ENCODE data around the gene ANKRD16. TPM values are rescaled to one million over a fixed set of nuclear protein-coding genes. Genes with fewer than 3 reads are reported as not detected.

The ANKRD16 gene
- total and polyA plus RNA-seq, 2 experiments from 2014 or later = 29.0 to 32.3 TPM

DNA sequence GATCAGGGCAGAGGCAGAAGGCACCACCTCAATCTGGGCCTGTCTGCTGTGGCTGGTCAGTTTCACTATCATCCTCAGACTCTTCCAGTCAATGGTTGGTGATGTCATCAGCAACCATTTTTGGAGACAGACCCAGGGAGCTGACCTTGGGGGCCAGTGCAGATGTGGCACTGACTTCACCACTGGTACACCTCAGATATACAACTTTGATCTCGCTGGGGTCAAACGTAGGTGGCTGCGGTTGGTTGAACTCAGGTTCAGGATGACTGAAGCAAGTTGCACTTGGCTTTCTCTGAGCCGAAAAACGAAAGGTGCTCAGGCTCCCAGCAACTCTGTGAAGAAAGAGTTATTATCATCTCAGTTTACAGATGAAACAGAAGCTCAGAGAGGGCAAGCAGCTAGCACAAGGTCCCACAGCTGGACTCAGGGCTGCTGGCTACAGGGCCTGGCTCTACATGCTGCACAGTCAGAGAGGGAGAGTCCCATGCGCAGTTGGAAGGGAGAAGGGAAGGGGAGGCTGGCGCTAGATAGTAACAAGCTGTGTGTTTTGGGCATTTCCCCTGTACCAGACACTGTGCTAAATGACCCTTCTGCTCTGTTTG lies 27.2 kb downstream of the ANKRD16 start:
- TF ChIP-seq, protein P1, sequence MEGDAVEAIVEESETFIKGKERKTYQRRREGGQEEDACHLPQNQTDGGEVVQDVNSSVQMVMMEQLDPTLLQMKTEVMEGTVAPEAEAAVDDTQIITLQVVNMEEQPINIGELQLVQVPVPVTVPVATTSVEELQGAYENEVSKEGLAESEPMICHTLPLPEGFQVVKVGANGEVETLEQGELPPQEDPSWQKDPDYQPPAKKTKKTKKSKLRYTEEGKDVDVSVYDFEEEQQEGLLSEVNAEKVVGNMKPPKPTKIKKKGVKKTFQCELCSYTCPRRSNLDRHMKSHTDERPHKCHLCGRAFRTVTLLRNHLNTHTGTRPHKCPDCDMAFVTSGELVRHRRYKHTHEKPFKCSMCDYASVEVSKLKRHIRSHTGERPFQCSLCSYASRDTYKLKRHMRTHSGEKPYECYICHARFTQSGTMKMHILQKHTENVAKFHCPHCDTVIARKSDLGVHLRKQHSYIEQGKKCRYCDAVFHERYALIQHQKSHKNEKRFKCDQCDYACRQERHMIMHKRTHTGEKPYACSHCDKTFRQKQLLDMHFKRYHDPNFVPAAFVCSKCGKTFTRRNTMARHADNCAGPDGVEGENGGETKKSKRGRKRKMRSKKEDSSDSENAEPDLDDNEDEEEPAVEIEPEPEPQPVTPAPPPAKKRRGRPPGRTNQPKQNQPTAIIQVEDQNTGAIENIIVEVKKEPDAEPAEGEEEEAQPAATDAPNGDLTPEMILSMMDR (IDR thresholded peaks at IDR 0.05; ENCODE audit: low read depth, low read length) = no peak
- no peak for DNase-seq (ENCODE audit: low read depth in 1 of 2, low spot score in 1 of 2)
- no peaks in the 10 kb centered on the region for H3K27me3 ChIP-seq
- no peaks in the 10 kb centered on the region for H3K4me1 ChIP-seq (ENCODE audit: low read depth)
- no peaks in the 10 kb centered on the region for H3K36me3 ChIP-seq
- H3K9me3 ChIP-seq (ENCODE audit: low read depth) = no peaks in the 10 kb centered on the region
- no peak overlapping the region for H3K4me3 ChIP-seq
- no peak overlapping the region for H3K27ac ChIP-seq

DNA sequence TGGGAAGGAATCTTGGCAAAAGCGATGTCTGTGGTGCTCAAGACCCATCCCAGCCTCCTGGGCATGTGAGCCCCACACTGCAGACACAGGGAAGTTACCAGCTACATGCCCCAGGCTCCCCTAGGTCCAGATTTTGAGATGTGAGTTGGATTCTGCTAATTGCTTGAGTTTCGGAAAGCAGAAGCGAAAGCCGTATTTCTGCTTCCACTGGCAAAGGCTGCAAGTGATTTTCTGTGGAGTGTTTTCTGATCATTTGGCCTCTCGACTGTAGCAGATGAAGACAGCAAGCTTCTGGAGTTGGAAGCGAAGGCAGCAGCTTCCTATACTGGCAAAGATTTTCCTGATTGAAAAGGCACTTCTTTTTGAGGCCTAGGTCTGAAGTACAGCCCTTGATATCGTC lies 29.6 kb downstream of the ANKRD16 start:
- peak overlapping the region; percentile 76 for H3K27ac ChIP-seq
- TF ChIP-seq, protein P1 (IDR thresholded peaks at IDR 0.05; ENCODE audit: low read depth, low read length) = no peak
- no peaks in the 10 kb centered on the region for H3K4me1 ChIP-seq (ENCODE audit: low read depth)
- H3K27me3 ChIP-seq = no peaks in the 10 kb centered on the region
- no peaks in the 10 kb centered on the region for H3K36me3 ChIP-seq
- no peak for DNase-seq (ENCODE audit: low read depth in 1 of 2, low spot score in 1 of 2)
- no peaks in the 10 kb centered on the region for H3K9me3 ChIP-seq (ENCODE audit: low read depth)
- no peak overlapping the region for H3K4me3 ChIP-seq

- H3K27ac ChIP-seq = no peak overlapping the region
- no peaks in the 10 kb centered on the region for H3K9me3 ChIP-seq (ENCODE audit: low read depth)
- no peaks in the 10 kb centered on the region for H3K36me3 ChIP-seq
- no peak for DNase-seq (ENCODE audit: low read depth in 1 of 2, low spot score in 1 of 2)
- H3K27me3 ChIP-seq = no peaks in the 10 kb centered on the region
- H3K4me1 ChIP-seq (ENCODE audit: low read depth) = no peaks in the 10 kb centered on the region
- TF ChIP-seq, protein P1 (IDR thresholded peaks at IDR 0.05; ENCODE audit: low read depth, low read length) = no peak
- no peak overlapping the region for H3K4me3 ChIP-seq
These were observed 30.9 kb downstream of the ANKRD16 start for GRCh38 chr10:5858811-5859210.

GRCh38 chr10:5856701-5857004 lies 33.0 kb downstream of the ANKRD16 start:
- Histone ChIP-seq H3K4me3 (no peak overlapping the region), H3K27me3 (no peaks in the 10 kb centered on the region), H3K4me1 (ENCODE audit: low read depth) (no peaks in the 10 kb centered on the region), H3K9me3 (ENCODE audit: low read depth) (no peaks in the 10 kb centered on the region), H3K27ac (no peak overlapping the region), H3K36me3 (no peaks in the 10 kb centered on the region)
- TF ChIP-seq, protein P1 (IDR thresholded peaks at IDR 0.05; ENCODE audit: low read depth, low read length) = no peak
- no peak for DNase-seq (ENCODE audit: low read depth in 1 of 2, low spot score in 1 of 2)

DNA sequence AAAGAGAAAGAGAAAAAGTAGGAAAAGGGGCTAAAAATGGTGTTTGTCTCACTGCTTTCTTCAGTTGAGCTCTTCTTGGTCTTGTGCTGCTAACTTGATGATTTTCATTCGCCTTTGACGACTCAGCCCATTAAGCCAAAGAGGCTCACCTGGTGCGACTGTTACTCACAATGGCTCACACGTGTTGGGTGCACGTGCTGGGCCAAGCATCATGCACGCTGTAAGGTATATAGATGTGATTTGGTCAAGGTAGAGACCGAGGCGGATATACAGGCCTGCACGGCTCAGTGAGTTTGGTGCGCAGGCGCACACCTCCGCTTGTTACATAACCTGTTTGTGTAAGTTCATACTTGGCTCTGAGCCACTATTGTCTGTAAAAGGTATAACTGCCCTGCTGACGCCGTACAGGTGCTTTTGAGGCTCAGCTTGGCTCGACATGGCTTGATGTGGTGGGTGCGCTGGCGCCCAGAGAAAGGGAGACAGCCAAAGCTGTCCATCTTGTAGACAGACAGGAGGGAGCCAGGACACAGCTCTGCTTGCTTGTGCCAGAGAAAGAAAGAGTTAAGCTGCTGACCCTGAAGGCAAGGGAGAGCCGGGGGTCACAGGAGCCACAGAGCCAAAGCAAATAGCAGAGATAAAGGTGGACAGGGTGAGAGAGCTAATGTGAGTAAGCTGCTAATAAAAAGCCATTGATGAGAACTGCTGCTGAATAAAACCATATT lies 33.6 kb downstream of the ANKRD16 start:
- Histone ChIP-seq H3K36me3 (no peaks in the 10 kb centered on the region), H3K9me3 (ENCODE audit: low read depth) (no peaks in the 10 kb centered on the region), H3K27me3 (no peaks in the 10 kb centered on the region), H3K27ac (no peak overlapping the region), H3K4me3 (no peak overlapping the region), H3K4me1 (ENCODE audit: low read depth) (no peaks in the 10 kb centered on the region)
- DNase-seq (ENCODE audit: low read depth in 1 of 2, low spot score in 1 of 2) = no peak
- TF ChIP-seq, protein P1 (IDR thresholded peaks at IDR 0.05; ENCODE audit: low read depth, low read length) = no peak
